Measurements from ENCODE around the gene PAX7. TPM values are rescaled to one million over a fixed set of nuclear protein-coding genes. Genes with fewer than 3 reads are reported as not detected.

Gene PAX7
- polyA plus RNA-seq, 1 of the 3 experiments (the other 2 are of a cell fraction), result not detected

GRCh38 chr1:18661404-18662285 lies 31.0 kb downstream of the PAX7 start:
- ChIA-PET POLR2A (interaction anchor here (0.6 kb wide), 1 partner anchor 539 kb away, joined by 3 read pairs; no protein-coding TSS in a partner anchor), CTCF (interaction anchor here (1.0 to 3.6 kb wide), 3 partner anchors 10 to 64 kb away, joined by 3 to 18 read pairs (median 3); no protein-coding TSS in a partner anchor)
- H3K36me3 ChIP-seq (replicated peaks in 1 of 2; ENCODE audit: control insufficient read depth in 1 of 2, insufficient read depth in 2 of 2, low read length in 1 of 2), result no peaks in the 10 kb centered on the region
- H3K27me3 ChIP-seq (ENCODE audit: insufficient read depth), result peaks cover 8% of the 10 kb centered on the region; the same call in 1 of the 2 replicates
- H3K27ac ChIP-seq (ENCODE audit: low read depth in 2 of 2, low read length in 1 of 2), result no peak overlapping the region
- no peak for TF ChIP-seq POLR2AphosphoS5 (IDR thresholded peaks at IDR 0.05; ENCODE audit: low read depth, low read length)
- no peak for TF ChIP-seq RFX5 (IDR thresholded peaks at IDR 0.05; ENCODE audit: low read length)
- TF ChIP-seq FOSL2 (IDR thresholded peaks at IDR 0.05; ENCODE audit: borderline replicate concordance, low read depth), result no peak
- no peak for TF ChIP-seq PBX3 (IDR thresholded peaks at IDR 0.05)
- TF ChIP-seq REST (IDR thresholded peaks at IDR 0.05; ENCODE audit: low read depth, low read length), result no peak
- no peak for TF ChIP-seq JUND (IDR thresholded peaks at IDR 0.05)
- TF ChIP-seq CHD2 (IDR thresholded peaks at IDR 0.05; ENCODE audit: low read length, partially characterized antibody), result no peak
- TF ChIP-seq CTCF (IDR thresholded peaks at IDR 0.05), result no peak
- TF ChIP-seq ELF1 (IDR thresholded peaks at IDR 0.05), result no peak
- no peak for TF ChIP-seq RCOR1 (IDR thresholded peaks at IDR 0.05; ENCODE audit: low read length)
- no peak for TF ChIP-seq NFIC (IDR thresholded peaks at IDR 0.05; ENCODE audit: borderline replicate concordance)
- DNase-seq, result no peak
- no peaks in the 10 kb centered on the region for H3K9me2 ChIP-seq
- H2AFZ ChIP-seq (ENCODE audit: low read depth), result no peak overlapping the region
- no peaks in the 10 kb centered on the region for H4K20me1 ChIP-seq (ENCODE audit: insufficient read depth)
- H3F3A ChIP-seq (replicated peaks; ENCODE audit: insufficient read depth), result no peaks in the 10 kb centered on the region
- WGBS (ENCODE audit: low lambda C conversion rate), result 49% methylated on average over 13 of the region's 17 CpGs
- no peaks in the 10 kb centered on the region for H3K4me1 ChIP-seq (ENCODE audit: control insufficient read depth in 1 of 2, insufficient read depth in 2 of 2, low read depth in 1 of 2, low read length in 1 of 2)
- no peak overlapping the region for H3K9ac ChIP-seq
- no peak overlapping the region for H3K4me3 ChIP-seq (ENCODE audit: low read depth in 2 of 2, low read length in 1 of 2)
- no peak overlapping the region for H3K4me2 ChIP-seq
- H3K79me2 ChIP-seq (ENCODE audit: insufficient read depth), result no peaks in the 10 kb centered on the region
- H3K9me3 ChIP-seq, result no peaks in the 10 kb centered on the region

Data from SK-N-SH (cell line).